H1 (cell line): ENCODE measurements around the gene BTAF1. TPM values are rescaled to one million over a fixed set of nuclear protein-coding genes. Genes with fewer than 3 reads are reported as not detected.

Experiments
- ASH2L ChIP-seq: fragments of 200-600, 300-600 bp; sonication (generic); IDR thresholded peaks from one replicate; pipeline ENCODE4 v1.7.1; 2017; ENCODE audit warnings: low read length
- BRCA1 ChIP-seq: IDR thresholded peaks from 2 replicates; pipeline ENCODE4 v1.6.1; 2012; ENCODE audit warnings: low read depth, low read length, improper control_type of control experiment
- EGR1 ChIP-seq: IDR thresholded peaks from 2 replicates; pipeline ENCODE4 v1.6.1; 2011; ENCODE audit warnings: low read depth, low read length, borderline replicate concordance
- FOSL1 ChIP-seq: IDR thresholded peaks from 2 replicates; pipeline ENCODE4 v1.6.1; 2011; ENCODE audit warnings: mild to moderate bottlenecking, low read depth, low read length, moderate library complexity; ENCODE audit not compliant: insufficient read depth
- GTF2F1 ChIP-seq: IDR thresholded peaks from 2 replicates; pipeline ENCODE4 v1.6.1; 2012; ENCODE audit warnings: low read depth, low read length, improper control_type of control experiment, borderline replicate concordance
- KDM5A ChIP-seq: fragments of 200-600 bp; IDR thresholded peaks from 2 replicates; pipeline ENCODE4 v1.7.1; 2012; ENCODE audit warnings: mild to moderate bottlenecking, low read length, inconsistent platforms, mixed read lengths
- SP2 ChIP-seq: IDR thresholded peaks from 2 replicates; pipeline ENCODE4 v1.6.1; 2012; ENCODE audit warnings: mild to moderate bottlenecking, low read length, inconsistent platforms
- TAF7 ChIP-seq: optimal IDR thresholded peaks from 2 replicates; pipeline ENCODE3; 2011; ENCODE audit warnings: low read depth, mild to moderate bottlenecking, inconsistent platforms, low read length, moderate library complexity, borderline replicate concordance
- TEAD4 ChIP-seq: IDR thresholded peaks from 2 replicates; pipeline ENCODE4 v1.6.1; 2012; ENCODE audit warnings: low read depth, low read length, inconsistent platforms, mixed read lengths
- polyA plus RNA-seq, 7 experiments: library from polyadenylated mRNA; depleted of rRNA in 3 of 7; stranded (reverse) in 5 of 7; unstranded in 2 of 7; fragments of >200 nt in 5 of 7; fragments of 200-250 nt in 2 of 7; gene quantifications; 1 replicate in 5 of 7; 2 replicates in 1 of 7; 4 replicates in 1 of 7; pipeline versions ENCODE4 v1.2.1 to v1.2.3, GENCODE V29; 2011 to 2013; ENCODE audit warnings: missing spikeins in 2 of 7, mixed read lengths in 2 of 7
- total RNA-seq: library from RNA; stranded (reverse); fragmentation: NEBNext Ultra II Directional; extraction: Animal tissue kit (Norgen Biotek cat#: 25700); gene quantifications from 2 replicates; pipeline ENCODE4 v1.2.1, GENCODE V29; 2021
- TF ChIP-seq, protein P1 (sequence below): fragments of 300-600 bp; sonication (generic); IDR thresholded peaks from 2 replicates; pipeline ENCODE4 v1.7.1; 2012; ENCODE audit warnings: low read length, moderate library complexity, mild to moderate bottlenecking, inconsistent platforms; ENCODE audit not compliant: insufficient replicate concordance

Gene BTAF1
- total and polyA plus RNA-seq, 2 of the 8 experiments (the other 6 are each of a cell fraction or from before 2014, with no cell fraction given): 24.5 to 39.1 TPM

- TF ChIP-seq SP2: peak; percentile 18; the same call in 1 of the 2 replicates
- no peak for TF ChIP-seq GTF2F1
- peak; percentile 54; the same call in 1 of the 2 replicates for TF ChIP-seq TEAD4
- TF ChIP-seq EGR1: no peak
- TF ChIP-seq TAF7: peak; percentile 25
- TF ChIP-seq KDM5A: no peak
- peak; percentile 92 for TF ChIP-seq ASH2L
- TF ChIP-seq, protein P1, sequence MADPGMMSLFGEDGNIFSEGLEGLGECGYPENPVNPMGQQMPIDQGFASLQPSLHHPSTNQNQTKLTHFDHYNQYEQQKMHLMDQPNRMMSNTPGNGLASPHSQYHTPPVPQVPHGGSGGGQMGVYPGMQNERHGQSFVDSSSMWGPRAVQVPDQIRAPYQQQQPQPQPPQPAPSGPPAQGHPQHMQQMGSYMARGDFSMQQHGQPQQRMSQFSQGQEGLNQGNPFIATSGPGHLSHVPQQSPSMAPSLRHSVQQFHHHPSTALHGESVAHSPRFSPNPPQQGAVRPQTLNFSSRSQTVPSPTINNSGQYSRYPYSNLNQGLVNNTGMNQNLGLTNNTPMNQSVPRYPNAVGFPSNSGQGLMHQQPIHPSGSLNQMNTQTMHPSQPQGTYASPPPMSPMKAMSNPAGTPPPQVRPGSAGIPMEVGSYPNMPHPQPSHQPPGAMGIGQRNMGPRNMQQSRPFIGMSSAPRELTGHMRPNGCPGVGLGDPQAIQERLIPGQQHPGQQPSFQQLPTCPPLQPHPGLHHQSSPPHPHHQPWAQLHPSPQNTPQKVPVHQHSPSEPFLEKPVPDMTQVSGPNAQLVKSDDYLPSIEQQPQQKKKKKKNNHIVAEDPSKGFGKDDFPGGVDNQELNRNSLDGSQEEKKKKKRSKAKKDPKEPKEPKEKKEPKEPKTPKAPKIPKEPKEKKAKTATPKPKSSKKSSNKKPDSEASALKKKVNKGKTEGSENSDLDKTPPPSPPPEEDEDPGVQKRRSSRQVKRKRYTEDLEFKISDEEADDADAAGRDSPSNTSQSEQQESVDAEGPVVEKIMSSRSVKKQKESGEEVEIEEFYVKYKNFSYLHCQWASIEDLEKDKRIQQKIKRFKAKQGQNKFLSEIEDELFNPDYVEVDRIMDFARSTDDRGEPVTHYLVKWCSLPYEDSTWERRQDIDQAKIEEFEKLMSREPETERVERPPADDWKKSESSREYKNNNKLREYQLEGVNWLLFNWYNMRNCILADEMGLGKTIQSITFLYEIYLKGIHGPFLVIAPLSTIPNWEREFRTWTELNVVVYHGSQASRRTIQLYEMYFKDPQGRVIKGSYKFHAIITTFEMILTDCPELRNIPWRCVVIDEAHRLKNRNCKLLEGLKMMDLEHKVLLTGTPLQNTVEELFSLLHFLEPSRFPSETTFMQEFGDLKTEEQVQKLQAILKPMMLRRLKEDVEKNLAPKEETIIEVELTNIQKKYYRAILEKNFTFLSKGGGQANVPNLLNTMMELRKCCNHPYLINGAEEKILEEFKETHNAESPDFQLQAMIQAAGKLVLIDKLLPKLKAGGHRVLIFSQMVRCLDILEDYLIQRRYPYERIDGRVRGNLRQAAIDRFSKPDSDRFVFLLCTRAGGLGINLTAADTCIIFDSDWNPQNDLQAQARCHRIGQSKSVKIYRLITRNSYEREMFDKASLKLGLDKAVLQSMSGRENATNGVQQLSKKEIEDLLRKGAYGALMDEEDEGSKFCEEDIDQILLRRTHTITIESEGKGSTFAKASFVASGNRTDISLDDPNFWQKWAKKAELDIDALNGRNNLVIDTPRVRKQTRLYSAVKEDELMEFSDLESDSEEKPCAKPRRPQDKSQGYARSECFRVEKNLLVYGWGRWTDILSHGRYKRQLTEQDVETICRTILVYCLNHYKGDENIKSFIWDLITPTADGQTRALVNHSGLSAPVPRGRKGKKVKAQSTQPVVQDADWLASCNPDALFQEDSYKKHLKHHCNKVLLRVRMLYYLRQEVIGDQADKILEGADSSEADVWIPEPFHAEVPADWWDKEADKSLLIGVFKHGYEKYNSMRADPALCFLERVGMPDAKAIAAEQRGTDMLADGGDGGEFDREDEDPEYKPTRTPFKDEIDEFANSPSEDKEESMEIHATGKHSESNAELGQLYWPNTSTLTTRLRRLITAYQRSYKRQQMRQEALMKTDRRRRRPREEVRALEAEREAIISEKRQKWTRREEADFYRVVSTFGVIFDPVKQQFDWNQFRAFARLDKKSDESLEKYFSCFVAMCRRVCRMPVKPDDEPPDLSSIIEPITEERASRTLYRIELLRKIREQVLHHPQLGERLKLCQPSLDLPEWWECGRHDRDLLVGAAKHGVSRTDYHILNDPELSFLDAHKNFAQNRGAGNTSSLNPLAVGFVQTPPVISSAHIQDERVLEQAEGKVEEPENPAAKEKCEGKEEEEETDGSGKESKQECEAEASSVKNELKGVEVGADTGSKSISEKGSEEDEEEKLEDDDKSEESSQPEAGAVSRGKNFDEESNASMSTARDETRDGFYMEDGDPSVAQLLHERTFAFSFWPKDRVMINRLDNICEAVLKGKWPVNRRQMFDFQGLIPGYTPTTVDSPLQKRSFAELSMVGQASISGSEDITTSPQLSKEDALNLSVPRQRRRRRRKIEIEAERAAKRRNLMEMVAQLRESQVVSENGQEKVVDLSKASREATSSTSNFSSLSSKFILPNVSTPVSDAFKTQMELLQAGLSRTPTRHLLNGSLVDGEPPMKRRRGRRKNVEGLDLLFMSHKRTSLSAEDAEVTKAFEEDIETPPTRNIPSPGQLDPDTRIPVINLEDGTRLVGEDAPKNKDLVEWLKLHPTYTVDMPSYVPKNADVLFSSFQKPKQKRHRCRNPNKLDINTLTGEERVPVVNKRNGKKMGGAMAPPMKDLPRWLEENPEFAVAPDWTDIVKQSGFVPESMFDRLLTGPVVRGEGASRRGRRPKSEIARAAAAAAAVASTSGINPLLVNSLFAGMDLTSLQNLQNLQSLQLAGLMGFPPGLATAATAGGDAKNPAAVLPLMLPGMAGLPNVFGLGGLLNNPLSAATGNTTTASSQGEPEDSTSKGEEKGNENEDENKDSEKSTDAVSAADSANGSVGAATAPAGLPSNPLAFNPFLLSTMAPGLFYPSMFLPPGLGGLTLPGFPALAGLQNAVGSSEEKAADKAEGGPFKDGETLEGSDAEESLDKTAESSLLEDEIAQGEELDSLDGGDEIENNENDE: no peak
- no peak for TF ChIP-seq BRCA1
- TF ChIP-seq FOSL1: 0 out of 2 replicates have a peak, but pooled peaks have one; percentile 38
Observed at GRCh38 chr10:91908337-91909116, 15.0 kb upstream of the BTAF1 start (continued).
